Retinal pigment epithelial cell (primary cell): ENCODE data around the gene SSR3.

Source experiments
- DNase-seq: peaks from one replicate; pipeline ENCODE4 v3.0.0-alpha.2; 2010; ENCODE audit warnings: low read depth
- H3K4me3 ChIP-seq: 2 replicates; pipeline ENCODE4 v1.5.1; 2011; ENCODE audit warnings: mild to moderate bottlenecking, low read length, control low read depth, moderate library complexity
- TF ChIP-seq, protein P1 (sequence below): conservative IDR thresholded peaks from 2 replicates; pipeline ENCODE4 v1.5.1; 2011; ENCODE audit warnings: low read depth, low read length, control low read depth, inconsistent platforms

The SSR3 gene

DNA sequence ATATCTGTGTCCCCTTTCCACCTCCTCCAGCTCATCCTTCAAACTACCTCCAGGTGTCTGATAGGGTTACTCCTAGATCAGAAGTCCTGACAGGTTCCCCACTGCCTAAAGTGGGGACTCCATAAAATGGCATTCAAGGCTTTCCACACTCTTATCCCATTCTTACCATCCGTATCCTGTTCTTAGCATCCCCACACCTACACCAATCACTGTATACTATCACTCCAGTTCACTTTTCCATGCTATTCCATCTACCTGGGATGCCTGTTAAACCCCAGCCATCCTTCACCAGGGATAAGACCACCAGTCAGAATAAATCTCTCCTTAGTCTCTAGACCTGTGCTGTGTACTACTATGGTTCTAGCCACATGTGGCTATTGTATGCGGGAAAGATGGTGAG is 19.1 kb downstream of the SSR3 start:
- TF ChIP-seq, protein P1, sequence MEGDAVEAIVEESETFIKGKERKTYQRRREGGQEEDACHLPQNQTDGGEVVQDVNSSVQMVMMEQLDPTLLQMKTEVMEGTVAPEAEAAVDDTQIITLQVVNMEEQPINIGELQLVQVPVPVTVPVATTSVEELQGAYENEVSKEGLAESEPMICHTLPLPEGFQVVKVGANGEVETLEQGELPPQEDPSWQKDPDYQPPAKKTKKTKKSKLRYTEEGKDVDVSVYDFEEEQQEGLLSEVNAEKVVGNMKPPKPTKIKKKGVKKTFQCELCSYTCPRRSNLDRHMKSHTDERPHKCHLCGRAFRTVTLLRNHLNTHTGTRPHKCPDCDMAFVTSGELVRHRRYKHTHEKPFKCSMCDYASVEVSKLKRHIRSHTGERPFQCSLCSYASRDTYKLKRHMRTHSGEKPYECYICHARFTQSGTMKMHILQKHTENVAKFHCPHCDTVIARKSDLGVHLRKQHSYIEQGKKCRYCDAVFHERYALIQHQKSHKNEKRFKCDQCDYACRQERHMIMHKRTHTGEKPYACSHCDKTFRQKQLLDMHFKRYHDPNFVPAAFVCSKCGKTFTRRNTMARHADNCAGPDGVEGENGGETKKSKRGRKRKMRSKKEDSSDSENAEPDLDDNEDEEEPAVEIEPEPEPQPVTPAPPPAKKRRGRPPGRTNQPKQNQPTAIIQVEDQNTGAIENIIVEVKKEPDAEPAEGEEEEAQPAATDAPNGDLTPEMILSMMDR = no peak
- no peak for DNase-seq
- H3K4me3 ChIP-seq = no peak overlapping the region

DNA sequence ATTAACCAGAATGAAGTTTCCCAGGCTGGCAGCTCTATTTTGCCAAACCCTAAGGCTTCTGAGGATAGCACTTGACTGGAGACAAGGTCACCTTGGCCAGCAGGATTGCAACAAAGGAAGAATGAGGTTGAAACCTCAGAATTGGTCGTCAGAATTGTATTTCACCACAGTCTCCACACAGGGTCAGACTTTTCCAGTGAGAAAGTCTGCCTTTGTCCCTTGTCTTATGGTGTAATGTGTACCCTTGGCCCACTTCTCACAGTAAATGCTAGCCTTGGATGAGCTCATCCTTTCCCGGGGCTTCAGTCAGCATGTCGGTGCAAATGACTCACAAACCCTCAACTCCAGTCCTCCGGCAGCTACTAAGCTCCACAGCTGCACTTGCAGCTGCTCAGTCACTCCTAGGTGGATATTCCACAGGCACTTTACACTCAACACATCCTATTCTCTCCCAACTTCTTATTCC is 19.7 kb downstream of the SSR3 start:
- H3K4me3 ChIP-seq = no peak overlapping the region
- peak; percentile 91 for DNase-seq
- TF ChIP-seq, protein P1 = peak; percentile 48

DNA sequence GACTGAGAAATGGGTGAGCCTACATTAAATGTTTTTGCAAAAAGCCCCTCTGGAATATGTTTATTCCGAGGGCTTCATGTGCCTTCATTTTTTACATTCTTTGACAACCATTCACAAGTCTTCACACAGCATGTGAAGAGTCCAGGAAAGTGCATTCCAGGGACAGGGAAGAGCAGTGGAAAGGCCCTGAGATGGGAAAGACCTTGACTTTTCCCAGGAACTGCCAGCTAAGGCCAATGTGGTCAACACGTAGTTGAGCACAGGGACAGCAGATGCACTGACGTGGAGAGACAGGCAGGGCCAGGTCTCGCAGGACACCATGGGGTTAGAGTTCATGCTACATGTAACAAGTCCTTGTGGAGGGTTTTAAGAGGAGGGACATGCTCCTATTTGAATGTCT is 21.7 kb downstream of the SSR3 start:
- no peak overlapping the region for H3K4me3 ChIP-seq
- no peak for DNase-seq
- TF ChIP-seq, protein P1 = no peak

DNA sequence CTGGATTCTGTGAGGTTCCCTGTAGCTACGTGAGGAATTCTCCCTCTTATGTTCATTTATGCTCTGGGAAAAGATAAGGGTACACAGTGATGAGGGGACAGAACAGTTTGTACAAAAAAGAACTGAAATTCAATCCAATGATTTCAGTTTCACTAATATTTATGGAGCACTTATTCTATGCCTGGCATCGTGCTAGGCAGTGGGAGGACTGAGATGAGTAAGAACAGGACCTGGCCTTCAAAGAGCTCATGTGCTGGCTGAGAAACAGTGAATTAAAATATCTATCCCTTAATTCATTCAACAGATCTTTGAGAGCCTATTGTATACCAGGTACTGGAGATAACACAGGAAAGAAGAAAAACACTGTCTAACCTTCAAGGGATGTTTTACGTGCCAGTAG is 22.2 kb downstream of the SSR3 start:
- H3K4me3 ChIP-seq = no peak overlapping the region
- TF ChIP-seq, protein P1 = no peak
- no peak for DNase-seq

DNA sequence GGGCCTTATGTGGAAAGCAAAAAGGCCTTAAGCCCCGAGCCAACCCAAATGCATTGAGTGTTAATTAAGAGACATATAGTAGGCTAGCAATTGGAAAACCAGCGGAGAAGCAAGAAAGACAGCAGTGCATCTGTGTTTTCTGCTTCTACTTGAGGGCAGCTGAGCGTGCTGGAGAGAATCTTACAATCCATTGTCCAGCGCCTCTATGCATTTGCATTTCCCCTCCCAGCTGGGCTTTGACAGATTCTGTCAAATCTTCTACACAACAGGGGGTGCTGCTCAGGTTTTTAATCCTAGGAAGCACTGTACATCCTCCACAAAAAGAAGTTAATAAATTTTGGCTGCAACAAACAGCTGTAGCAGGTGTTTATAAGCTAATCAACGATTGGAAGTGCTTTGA is 23.9 kb downstream of the SSR3 start:
- H3K4me3 ChIP-seq = no peak overlapping the region
- TF ChIP-seq, protein P1 = no peak
- DNase-seq = no peak

DNA sequence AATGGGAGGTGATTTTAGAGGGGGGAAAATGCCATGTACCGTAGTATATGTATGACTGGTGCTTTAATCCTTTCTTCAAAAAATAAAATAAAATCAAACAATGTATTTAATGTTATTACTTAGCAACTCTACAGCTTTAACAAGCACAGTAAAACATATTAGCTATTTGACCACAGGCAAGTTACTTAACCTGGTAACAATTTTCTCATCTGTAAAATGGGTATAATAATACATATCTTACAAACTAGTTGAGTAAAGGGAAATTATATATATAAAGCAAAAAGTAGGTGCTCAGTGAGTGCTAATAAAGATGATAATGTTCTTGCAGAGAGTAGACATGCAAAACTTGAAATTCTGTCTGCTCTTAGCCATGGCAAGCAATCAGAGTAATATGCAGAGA is 27.9 kb downstream of the SSR3 start:
- DNase-seq = no peak
- no peak overlapping the region for H3K4me3 ChIP-seq
- TF ChIP-seq, protein P1 = no peak

DNA sequence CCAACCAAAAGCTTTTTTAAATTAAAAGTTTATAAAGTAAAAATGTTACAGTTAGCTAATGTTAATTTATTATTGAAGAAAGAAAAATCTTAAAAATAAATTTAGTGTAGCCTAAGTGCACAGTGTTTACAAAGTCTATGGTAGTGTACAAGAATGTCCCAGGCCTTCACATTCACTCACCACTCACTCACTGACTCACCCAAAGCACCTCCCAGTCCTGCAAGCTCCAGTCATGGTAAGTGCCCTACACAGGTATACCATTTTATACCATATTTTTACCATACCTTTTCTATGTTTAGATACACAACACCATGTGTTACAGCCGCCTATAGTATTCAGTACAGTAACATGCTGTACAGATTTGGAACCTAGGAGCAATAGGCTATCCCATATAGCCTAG is 29.1 kb downstream of the SSR3 start:
- TF ChIP-seq, protein P1 = no peak
- DNase-seq = no peak
- no peak overlapping the region for H3K4me3 ChIP-seq
